Glutamatergic neuron (in vitro differentiated cells): ENCODE results near the gene ANXA6. TPM values are rescaled to one million over a fixed set of nuclear protein-coding genes. Genes with fewer than 3 reads are reported as not detected.

Experiments used
- DNase-seq: peaks from one replicate; pipeline ENCODE4 v3.0.0; 2022
- H3K27ac Mint-ChIP-seq: one replicate; pipeline ENCODE4 v1.8.0; 2020; ENCODE audit warnings: mild to moderate bottlenecking, mixed read lengths, inconsistent platforms; ENCODE audit not compliant: unreplicated experiment
- H3K27me3 Mint-ChIP-seq: one replicate; pipeline ENCODE4 v1.8.0; 2020; ENCODE audit warnings: mild to moderate bottlenecking, moderate library complexity, mixed read lengths, inconsistent platforms; ENCODE audit not compliant: unreplicated experiment
- H3K36me3 Mint-ChIP-seq: one replicate; pipeline ENCODE4 v1.8.0; 2020; ENCODE audit warnings: mild to moderate bottlenecking, mixed read lengths, inconsistent platforms; ENCODE audit not compliant: unreplicated experiment
- H3K4me1 Mint-ChIP-seq: one replicate; pipeline ENCODE4 v1.8.0; 2020; ENCODE audit warnings: mild to moderate bottlenecking, low read depth, mixed read lengths, inconsistent platforms; ENCODE audit not compliant: unreplicated experiment
- H3K4me3 Mint-ChIP-seq: one replicate; pipeline ENCODE4 v1.8.0; 2020; ENCODE audit warnings: mild to moderate bottlenecking, mixed read lengths, inconsistent platforms; ENCODE audit not compliant: unreplicated experiment
- H3K9me3 Mint-ChIP-seq: one replicate; pipeline ENCODE4 v1.8.0; 2020; ENCODE audit warnings: mild to moderate bottlenecking, moderate library complexity, mixed read lengths, inconsistent platforms; ENCODE audit not compliant: unreplicated experiment
- total RNA-seq: library from RNA; stranded (reverse); fragmentation: NEBNext Ultra II Directional; extraction: Animal tissue kit (Norgen Biotek cat#: 25700); gene quantifications from one replicate; pipeline ENCODE4 v1.2.1, GENCODE V29; 2021; ENCODE audit not compliant: unreplicated experiment
- TF ChIP-seq, protein P1 (sequence below): fragments of 200-600 bp; sonication (generic); IDR thresholded peaks from one replicate; pipeline ENCODE4 v1.5.0; 2021; ENCODE audit not compliant: partially characterized antibody, unreplicated experiment

The ANXA6 gene
- total RNA-seq, 1 donor from 2014 or later = 143 TPM

DNA sequence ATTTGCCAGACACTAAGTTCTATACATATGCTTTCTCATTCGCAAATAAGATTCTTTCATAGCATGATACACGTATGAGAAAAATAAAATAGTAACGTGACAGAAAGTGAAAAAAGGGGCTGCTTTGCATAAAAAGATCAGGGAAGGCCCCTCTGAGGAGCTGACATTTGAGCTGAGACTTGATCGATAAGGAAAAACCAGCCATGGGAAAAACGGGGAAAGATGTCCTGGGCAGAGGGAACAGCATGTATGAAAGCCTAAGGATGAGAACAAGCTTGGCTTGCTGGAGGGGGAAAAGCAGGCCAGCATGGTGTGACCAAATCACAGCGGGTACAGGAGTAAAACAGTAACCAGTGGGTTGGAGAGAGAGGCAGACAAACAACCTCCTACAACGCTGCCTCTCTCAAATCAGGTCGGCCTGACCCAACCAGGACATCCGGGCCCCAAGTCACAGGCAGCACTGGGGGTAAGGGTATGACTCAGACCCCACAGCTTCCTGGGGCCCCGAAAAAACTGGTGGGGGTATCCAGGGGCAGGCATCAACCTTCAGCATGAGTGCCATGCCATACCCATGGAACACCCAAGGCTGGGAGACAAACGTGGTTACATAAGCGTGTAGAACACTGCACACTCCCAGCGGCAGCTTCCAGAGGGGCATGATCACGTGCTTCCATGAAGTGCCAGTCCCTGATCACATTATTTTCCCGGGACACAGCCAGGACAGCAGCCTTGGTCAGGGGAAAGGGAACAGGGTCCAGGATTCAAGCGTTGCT lies 78.9 kb downstream of the ANXA6 start:
- H3K4me1 Mint-ChIP-seq = peaks cover 19% of the 10 kb centered on the region
- no peak for DNase-seq
- TF ChIP-seq, protein P1, sequence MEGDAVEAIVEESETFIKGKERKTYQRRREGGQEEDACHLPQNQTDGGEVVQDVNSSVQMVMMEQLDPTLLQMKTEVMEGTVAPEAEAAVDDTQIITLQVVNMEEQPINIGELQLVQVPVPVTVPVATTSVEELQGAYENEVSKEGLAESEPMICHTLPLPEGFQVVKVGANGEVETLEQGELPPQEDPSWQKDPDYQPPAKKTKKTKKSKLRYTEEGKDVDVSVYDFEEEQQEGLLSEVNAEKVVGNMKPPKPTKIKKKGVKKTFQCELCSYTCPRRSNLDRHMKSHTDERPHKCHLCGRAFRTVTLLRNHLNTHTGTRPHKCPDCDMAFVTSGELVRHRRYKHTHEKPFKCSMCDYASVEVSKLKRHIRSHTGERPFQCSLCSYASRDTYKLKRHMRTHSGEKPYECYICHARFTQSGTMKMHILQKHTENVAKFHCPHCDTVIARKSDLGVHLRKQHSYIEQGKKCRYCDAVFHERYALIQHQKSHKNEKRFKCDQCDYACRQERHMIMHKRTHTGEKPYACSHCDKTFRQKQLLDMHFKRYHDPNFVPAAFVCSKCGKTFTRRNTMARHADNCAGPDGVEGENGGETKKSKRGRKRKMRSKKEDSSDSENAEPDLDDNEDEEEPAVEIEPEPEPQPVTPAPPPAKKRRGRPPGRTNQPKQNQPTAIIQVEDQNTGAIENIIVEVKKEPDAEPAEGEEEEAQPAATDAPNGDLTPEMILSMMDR = no peak
- H3K36me3 Mint-ChIP-seq = no peaks in the 10 kb centered on the region
- peak overlapping the region; percentile 9 for H3K27ac Mint-ChIP-seq
- peak overlapping the region; percentile 25 for H3K4me3 Mint-ChIP-seq
- H3K27me3 Mint-ChIP-seq = peaks cover 5% of the 10 kb centered on the region
- H3K9me3 Mint-ChIP-seq = peaks cover 4% of the 10 kb centered on the region

DNA sequence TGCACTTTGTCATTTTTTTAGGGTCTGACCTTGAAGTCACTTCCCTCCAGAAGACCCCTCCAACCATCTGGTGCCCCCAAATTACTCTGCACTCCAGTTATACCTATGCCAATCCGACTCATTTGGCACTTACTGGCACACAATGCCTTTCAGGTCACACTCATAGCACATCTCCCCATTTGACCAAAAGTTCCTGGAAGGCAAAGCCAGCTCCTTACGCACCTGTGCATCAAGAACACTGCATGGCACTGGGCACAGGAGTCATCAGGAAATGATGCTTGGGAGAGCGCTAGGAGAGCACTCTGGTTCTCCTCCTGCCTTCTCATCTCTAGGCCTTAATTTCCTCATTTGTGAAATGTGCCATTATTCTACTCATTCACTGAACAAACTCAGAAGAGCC lies 79.6 kb downstream of the ANXA6 start:
- H3K36me3 Mint-ChIP-seq = no peaks in the 10 kb centered on the region
- peaks cover 19% of the 10 kb centered on the region for H3K4me1 Mint-ChIP-seq
- no peak overlapping the region for H3K4me3 Mint-ChIP-seq
- H3K27me3 Mint-ChIP-seq = peaks cover 5% of the 10 kb centered on the region
- no peak overlapping the region for H3K27ac Mint-ChIP-seq
- DNase-seq = no peak
- peaks cover 4% of the 10 kb centered on the region for H3K9me3 Mint-ChIP-seq
- TF ChIP-seq, protein P1 = no peak

DNA sequence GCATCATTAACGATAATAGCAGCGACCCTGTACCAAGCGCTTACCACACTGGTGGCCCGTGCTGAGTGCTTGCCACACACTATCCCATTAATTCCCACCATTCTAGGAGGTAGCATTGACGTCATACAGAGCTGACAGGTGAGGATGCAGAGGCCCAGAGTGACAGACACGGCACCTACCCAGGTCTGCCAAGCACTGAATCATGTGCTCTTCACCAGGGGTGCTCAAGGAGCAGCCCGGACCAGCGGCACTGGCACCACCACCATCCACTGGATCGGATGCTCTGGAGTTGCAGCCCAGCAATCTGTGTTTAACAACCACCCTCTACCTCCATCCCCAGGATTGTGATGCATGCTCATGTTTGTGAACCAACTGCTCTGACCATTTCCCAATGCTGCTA lies 80.2 kb downstream of the ANXA6 start:
- H3K4me3 Mint-ChIP-seq = no peak overlapping the region
- no peak for DNase-seq
- no peaks in the 10 kb centered on the region for H3K36me3 Mint-ChIP-seq
- TF ChIP-seq, protein P1 = no peak
- no peak overlapping the region for H3K27ac Mint-ChIP-seq
- H3K4me1 Mint-ChIP-seq = peaks cover 14% of the 10 kb centered on the region
- H3K27me3 Mint-ChIP-seq = peaks cover 5% of the 10 kb centered on the region
- H3K9me3 Mint-ChIP-seq = peaks cover 4% of the 10 kb centered on the region

DNA sequence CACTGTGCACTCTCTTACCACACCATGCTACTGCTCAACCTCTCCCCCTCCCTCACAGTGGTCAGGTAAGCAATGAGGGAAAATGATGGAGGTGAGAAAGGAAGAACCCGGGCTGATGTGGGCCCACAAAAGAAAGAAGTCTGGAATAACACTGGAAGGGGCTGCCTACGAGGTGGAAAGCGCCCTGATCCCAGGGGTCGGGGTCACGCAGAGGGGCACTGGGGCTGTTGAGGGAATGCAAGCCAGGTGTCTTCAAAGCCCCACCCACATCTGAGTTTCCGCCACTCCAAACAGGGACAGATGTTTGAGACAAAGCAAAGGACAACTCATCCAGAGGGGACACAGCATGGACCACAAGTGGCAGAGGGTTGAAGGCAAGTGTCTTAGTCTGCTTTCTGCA lies 81.0 kb downstream of the ANXA6 start:
- Mint-ChIP-seq H3K27me3 (peaks cover 5% of the 10 kb centered on the region), H3K4me3 (no peak overlapping the region), H3K9me3 (peaks cover 4% of the 10 kb centered on the region), H3K4me1 (peaks cover 11% of the 10 kb centered on the region), H3K36me3 (no peaks in the 10 kb centered on the region), H3K27ac (no peak overlapping the region)
- no peak for DNase-seq
- TF ChIP-seq, protein P1 = no peak

DNA sequence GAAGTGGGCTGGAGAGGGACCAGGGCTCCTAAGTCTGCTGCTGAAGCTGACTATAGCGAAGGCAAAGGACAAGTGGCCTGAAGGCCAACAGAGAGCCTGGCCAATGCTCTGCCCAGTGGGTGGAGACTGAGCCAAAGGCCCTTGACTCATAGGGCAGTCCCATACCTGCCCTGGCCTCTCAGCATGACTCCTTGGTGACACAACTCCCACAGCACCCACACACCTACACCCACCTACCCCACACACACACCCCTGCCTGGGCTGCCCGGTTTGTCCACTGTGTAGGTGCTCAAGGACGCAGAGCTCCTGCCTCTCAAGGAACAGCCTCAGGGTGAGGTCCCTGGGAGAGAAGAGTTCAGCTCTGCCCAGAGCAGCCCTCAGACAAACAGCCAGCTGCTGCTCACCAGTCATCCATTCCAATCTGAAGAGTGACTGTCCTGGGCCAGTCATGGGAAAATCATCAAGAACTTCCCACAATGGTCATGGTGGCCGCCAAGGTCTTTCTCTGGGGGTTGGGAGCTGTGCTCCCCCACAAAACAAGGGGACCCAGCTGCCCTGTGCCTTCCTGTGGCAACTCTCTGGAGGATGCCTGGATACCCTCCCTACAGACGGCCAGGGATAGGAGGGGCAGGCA lies 81.8 kb downstream of the ANXA6 start:
- TF ChIP-seq, protein P1 = no peak
- Mint-ChIP-seq H3K36me3 (no peaks in the 10 kb centered on the region), H3K27ac (no peak overlapping the region), H3K4me1 (peaks cover 11% of the 10 kb centered on the region), H3K27me3 (peaks cover 5% of the 10 kb centered on the region), H3K4me3 (no peak overlapping the region), H3K9me3 (peaks cover 4% of the 10 kb centered on the region)
- no peak for DNase-seq
